ENCODE data around the gene VPS45. TPM values are rescaled to one million over a fixed set of nuclear protein-coding genes. Genes with fewer than 3 reads are reported as not detected.

The VPS45 gene
- total and polyA plus RNA-seq, 2 experiments from 2014 or later, result 41.7 to 42.0 TPM

DNA sequence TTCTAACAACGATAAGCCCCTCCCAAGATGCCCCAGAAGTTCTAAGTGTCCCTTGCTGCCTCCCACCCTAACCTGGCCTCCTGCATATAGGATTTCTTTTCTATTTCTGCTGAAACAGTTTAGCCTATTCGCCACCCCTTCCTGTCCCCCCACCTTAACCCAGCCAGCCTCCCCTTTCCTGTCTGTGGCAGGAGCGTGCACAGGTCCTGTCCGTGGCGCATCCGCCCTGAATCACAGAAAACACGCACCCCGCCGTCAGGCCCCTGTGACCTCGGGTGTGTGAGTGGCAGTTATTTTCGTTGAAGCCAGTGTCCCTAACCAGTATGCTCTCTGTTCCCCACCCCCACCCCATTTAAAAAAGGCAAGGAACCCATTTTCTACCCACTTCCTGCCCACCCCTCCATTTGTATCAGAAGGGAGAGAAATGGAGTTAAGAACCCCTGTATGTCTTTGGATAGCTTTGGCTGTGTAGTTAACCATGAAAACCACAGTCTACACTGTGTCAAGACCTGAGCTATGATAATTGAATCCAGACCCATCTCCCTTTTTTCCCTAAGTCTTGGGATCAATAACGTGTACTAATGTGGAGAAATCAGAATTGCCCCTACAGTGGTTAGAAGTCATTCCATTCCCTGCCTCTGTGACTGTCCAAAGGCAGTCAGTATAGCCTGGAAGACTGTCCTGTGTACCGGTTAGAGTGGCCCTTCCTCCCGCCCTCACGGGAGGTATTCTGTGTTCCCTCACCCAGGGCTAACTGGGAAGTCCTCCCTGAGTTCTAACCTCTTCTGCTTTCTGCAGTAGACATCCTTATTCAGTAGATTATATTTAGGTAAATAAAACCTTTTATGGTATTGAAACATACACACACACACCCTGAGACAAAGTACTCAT lies 84.0 kb downstream of the VPS45 start:
- Histone ChIP-seq H3K9me2 (ENCODE audit: insufficient read depth) (no peaks in the 10 kb centered on the region), H3K9me3 (ENCODE audit: low read depth) (no peaks in the 10 kb centered on the region), H3K27ac (peak overlapping the region; percentile 84), H3K4me1 (ENCODE audit: insufficient read depth) (peaks cover 30% of the 10 kb centered on the region), H3K4me3 (peak overlapping the region; percentile 95), H2AFZ (peak overlapping the region; percentile 65), H4K20me1 (ENCODE audit: insufficient read depth) (no peaks in the 10 kb centered on the region), H3K27me3 (replicated peaks; ENCODE audit: insufficient read depth) (no peaks in the 10 kb centered on the region), H3F3A (ENCODE audit: insufficient read depth) (peaks cover 39% of the 10 kb centered on the region), H3K36me3 (ENCODE audit: low read depth) (peaks cover 24% of the 10 kb centered on the region; the same call in 1 of the 2 replicates), H3K79me2 (ENCODE audit: insufficient read depth) (peaks cover 59% of the 10 kb centered on the region), H3K4me2 (ENCODE audit: unreplicated experiment) (peak overlapping the region; percentile 95), H3K9ac (peak overlapping the region; percentile 89)
- in situ Hi-C loops (cut with MboI), result no loop called here
- peak; percentile 31 for DNase-seq
- 54 to 62% methylated on average over 15 of the region's 15 CpGs for WGBS, 2 experiments (ENCODE audit: low coverage in 1 of 2, low lambda C conversion rate in 2 of 2, missing lambda C conversion rate in 2 of 2)
- TF ChIP-seq EZH2phosphoT487 (IDR thresholded peaks at IDR 0.05; ENCODE audit: insufficient read depth, low read depth), result no peak
- no peak for TF ChIP-seq EZH2 (IDR thresholded peaks at IDR 0.05; ENCODE audit: insufficient read depth, poor library complexity, severe bottlenecking)

DNA sequence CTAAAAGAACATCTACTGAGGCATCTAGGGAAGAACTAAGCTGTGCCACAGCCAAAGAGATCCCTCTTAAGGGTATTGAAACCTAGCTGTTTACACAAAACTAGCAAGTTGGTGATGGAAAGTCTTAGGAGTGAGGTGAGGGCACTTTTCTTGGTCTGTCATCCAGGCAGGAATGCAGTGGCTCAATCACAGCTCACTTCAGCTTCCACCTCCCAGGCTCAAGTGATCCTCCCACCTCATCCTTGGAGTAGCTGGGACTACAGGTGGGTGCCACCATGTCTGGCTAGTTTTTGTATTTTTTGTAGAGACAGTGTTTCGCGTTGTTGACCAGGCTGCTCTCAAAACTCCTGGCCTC lies 84.6 kb downstream of the VPS45 start:
- in situ Hi-C loops (cut with MboI), result no loop called here
- Histone ChIP-seq H3K4me2 (ENCODE audit: unreplicated experiment) (peak overlapping the region; percentile 95), H3K9ac (peak overlapping the region; percentile 89), H3K9me2 (ENCODE audit: insufficient read depth) (no peaks in the 10 kb centered on the region), H3K27me3 (replicated peaks; ENCODE audit: insufficient read depth) (no peaks in the 10 kb centered on the region), H3K4me3 (peak overlapping the region; percentile 95; the same call in 1 of the 2 replicates), H3K79me2 (ENCODE audit: insufficient read depth) (peaks cover 59% of the 10 kb centered on the region), H2AFZ (no peak overlapping the region), H3K27ac (peak overlapping the region; percentile 84; the same call in 1 of the 2 replicates), H3K4me1 (ENCODE audit: insufficient read depth) (peaks cover 36% of the 10 kb centered on the region), H3K36me3 (ENCODE audit: low read depth) (peaks cover 30% of the 10 kb centered on the region; the same call in 1 of the 2 replicates), H4K20me1 (ENCODE audit: insufficient read depth) (no peaks in the 10 kb centered on the region), H3F3A (ENCODE audit: insufficient read depth) (peaks cover 42% of the 10 kb centered on the region), H3K9me3 (ENCODE audit: low read depth) (no peaks in the 10 kb centered on the region)
- no peak for TF ChIP-seq EZH2phosphoT487 (IDR thresholded peaks at IDR 0.05; ENCODE audit: insufficient read depth, low read depth)
- TF ChIP-seq EZH2 (IDR thresholded peaks at IDR 0.05; ENCODE audit: insufficient read depth, poor library complexity, severe bottlenecking), result no peak
- 55 to 58% methylated on average over 2 of the region's 2 CpGs for WGBS, 2 experiments (ENCODE audit: low coverage in 1 of 2, low lambda C conversion rate in 2 of 2, missing lambda C conversion rate in 2 of 2)
- peak; percentile 39 for DNase-seq

DNA sequence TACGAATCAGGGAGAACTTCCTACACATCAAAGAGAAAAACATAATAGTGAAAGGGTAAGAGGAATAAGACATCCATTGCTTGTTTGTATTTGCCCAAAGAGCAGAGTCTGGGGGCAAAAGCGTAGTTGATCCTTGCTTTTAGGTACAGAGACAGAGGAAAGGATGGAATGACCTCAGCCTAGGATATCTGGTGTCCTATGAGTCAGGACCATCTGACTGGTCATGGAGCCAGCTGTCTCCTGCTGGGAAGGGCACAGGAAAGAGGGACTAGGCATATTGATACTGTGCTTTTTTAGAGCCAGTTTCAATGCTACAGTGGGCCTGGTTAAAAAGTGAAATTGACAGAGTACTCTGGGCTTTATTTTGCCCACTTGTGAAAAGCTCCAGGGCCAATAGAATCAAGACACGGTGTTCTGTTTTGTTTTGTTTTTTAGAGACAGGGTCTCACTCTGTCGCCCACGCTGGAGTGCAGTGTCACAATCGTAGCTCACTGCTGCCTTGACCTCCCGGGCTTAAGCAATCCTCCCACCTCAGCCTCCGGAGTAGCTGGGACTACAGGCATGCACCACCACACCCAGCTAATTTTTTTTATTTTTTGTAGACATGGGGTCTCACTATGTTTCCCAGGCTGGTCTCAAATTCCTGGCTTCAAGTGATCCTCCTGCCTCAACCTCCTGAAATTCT lies 85.3 kb downstream of the VPS45 start:
- in situ Hi-C loops (cut with MboI), result no loop called here
- Histone ChIP-seq H3K4me1 (ENCODE audit: insufficient read depth) (peaks cover 40% of the 10 kb centered on the region), H3K9ac (peak overlapping the region; percentile 54), H3K4me2 (ENCODE audit: unreplicated experiment) (peak overlapping the region; percentile 48), H2AFZ (no peak overlapping the region), H3K27me3 (replicated peaks; ENCODE audit: insufficient read depth) (no peaks in the 10 kb centered on the region), H3K27ac (peak overlapping the region; percentile 84), H3K9me2 (ENCODE audit: insufficient read depth) (no peaks in the 10 kb centered on the region), H3K79me2 (ENCODE audit: insufficient read depth) (peaks cover 59% of the 10 kb centered on the region), H3K9me3 (ENCODE audit: low read depth) (no peaks in the 10 kb centered on the region), H3K4me3 (peak overlapping the region; percentile 23), H3K36me3 (ENCODE audit: low read depth) (peaks cover 36% of the 10 kb centered on the region; the same call in 1 of the 2 replicates), H4K20me1 (ENCODE audit: insufficient read depth) (no peaks in the 10 kb centered on the region), H3F3A (ENCODE audit: insufficient read depth) (peaks cover 47% of the 10 kb centered on the region)
- peak; percentile 81 for DNase-seq
- no peak for TF ChIP-seq EZH2 (IDR thresholded peaks at IDR 0.05; ENCODE audit: insufficient read depth, poor library complexity, severe bottlenecking)
- no peak for TF ChIP-seq EZH2phosphoT487 (IDR thresholded peaks at IDR 0.05; ENCODE audit: insufficient read depth, low read depth)
- 49 to 71% methylated on average over 8 of the region's 8 CpGs for WGBS, 2 experiments (ENCODE audit: low coverage in 1 of 2, low lambda C conversion rate in 2 of 2, missing lambda C conversion rate in 2 of 2)

DNA sequence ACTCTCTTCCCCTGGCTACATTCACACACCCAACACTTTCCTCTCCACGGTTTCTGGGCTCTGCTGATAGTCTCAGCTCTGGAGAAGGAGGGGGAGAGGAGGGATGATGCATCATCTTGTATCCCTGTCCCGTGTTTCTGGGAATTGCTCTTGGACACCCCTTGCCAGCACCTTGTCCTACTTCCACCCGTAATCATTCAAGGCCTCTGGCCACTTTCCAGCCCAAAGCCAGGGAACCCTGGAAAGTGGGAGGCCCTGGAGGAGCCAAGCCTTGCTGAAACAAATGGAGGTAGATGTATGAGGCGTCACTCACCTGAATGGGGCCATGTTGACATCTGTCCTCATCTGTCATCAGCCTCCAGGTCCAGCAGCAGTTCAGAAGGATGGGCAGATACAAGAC lies 86.6 kb downstream of the VPS45 start:
- H3K4me1 ChIP-seq (ENCODE audit: insufficient read depth), result peaks cover 40% of the 10 kb centered on the region
- 52 to 58% methylated on average over 4 of the region's 4 CpGs for WGBS, 2 experiments (ENCODE audit: low coverage in 1 of 2, low lambda C conversion rate in 2 of 2, missing lambda C conversion rate in 2 of 2)

More for the DNA sequence above, 86.6 kb downstream of the VPS45 start:
- Histone ChIP-seq H3K27ac (no peak overlapping the region), H3F3A (ENCODE audit: insufficient read depth) (peaks cover 37% of the 10 kb centered on the region), H4K20me1 (ENCODE audit: insufficient read depth) (no peaks in the 10 kb centered on the region), H3K79me2 (ENCODE audit: insufficient read depth) (peaks cover 59% of the 10 kb centered on the region), H3K4me3 (no peak overlapping the region), H3K36me3 (ENCODE audit: low read depth) (peaks cover 40% of the 10 kb centered on the region; the same call in 1 of the 2 replicates), H3K9me2 (ENCODE audit: insufficient read depth) (no peaks in the 10 kb centered on the region), H3K9me3 (ENCODE audit: low read depth) (no peaks in the 10 kb centered on the region), H3K4me2 (ENCODE audit: unreplicated experiment) (no peak overlapping the region), H3K27me3 (replicated peaks; ENCODE audit: insufficient read depth) (no peaks in the 10 kb centered on the region), H2AFZ (no peak overlapping the region), H3K9ac (no peak overlapping the region)
- DNase-seq, result no peak
- no peak for TF ChIP-seq EZH2phosphoT487 (IDR thresholded peaks at IDR 0.05; ENCODE audit: insufficient read depth, low read depth)
- TF ChIP-seq EZH2 (IDR thresholded peaks at IDR 0.05; ENCODE audit: insufficient read depth, poor library complexity, severe bottlenecking), result no peak
- in situ Hi-C loops (cut with MboI), result no loop called here
